Stimulated activated CD8-positive, alpha-beta memory T cell treated with anti-CD3 and anti-CD28 coated beads, Interleukin-7, amount 100 ng/mL, for 4 hours (primary cell): Measurements from ENCODE around the gene DBI.
A peak's percentile ranks its signal among the peaks of the same experiment; 100 is the strongest.

Experiments
- DNase-seq, 2 donors: peaks; one replicate each; pipeline ENCODE4 v3.0.0-alpha.2; 2020; ENCODE audit warnings: low read depth in 2 of 2

Gene DBI

GRCh38 chr2:119366649-119367471, at the start of gene DBI, which contains the start of gene C2orf76:
DBI (plus strand) TSS chr2:119366977; CDS start chr2:119367052, 75 bp downstream.
C2orf76 (minus strand) TSS chr2:119366834; CDS start chr2:119339959, 26,875 bp downstream.
- peak; percentile 82 to 90 for DNase-seq

DNA sequence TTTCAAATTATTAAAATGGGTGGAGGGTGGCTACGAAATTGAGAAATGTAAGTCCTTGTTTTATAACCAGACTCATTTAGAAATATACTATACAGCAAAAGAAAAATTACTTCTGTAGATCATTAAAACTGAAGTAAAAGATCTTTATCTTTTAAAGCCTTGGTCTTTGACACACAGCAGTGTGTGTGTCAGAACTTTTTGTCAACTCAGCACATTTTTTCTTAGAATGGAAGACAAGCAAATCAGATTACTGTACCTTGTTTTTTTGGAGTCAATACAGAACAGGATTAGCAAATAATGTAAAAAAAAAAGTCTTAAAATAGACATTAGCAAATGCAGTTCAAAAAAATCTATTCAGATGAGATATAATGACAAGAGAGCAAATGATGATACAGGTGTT, 49.2 kb upstream of the DBI start:
- no peak for DNase-seq

DNA sequence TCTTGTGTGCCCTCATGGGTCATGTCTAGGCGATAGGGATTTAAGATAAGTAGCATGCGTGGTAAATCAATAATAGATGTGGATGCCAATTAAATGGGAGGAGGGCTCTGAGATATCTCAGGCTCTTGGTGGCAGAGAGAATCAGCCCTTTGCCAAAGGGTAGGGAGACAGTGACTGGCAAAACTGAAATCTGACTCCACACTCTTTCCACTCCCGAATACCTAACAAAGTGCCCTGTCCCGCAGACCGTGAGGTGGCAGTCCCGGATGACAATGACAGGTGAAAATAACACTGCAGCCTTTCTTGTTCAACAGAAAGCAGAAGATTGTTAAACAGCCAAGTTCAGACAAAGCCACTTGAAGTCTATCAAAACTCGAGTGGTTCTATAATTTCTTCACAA, 47.2 kb upstream of the DBI start:
- no peak for DNase-seq

- no peak for DNase-seq
These were observed 43.3 kb upstream of the DBI start for GRCh38 chr2:119323459-119323858.

GRCh38 chr2:119324685-119325270, 42.0 kb upstream of the DBI start:
- DNase-seq = no peak

- DNase-seq = no peak
These were observed 39.8 kb upstream of the DBI start for GRCh38 chr2:119326938-119327337.

GRCh38 chr2:119327431-119327830, 39.3 kb upstream of the DBI start:
- no peak for DNase-seq

GRCh38 chr2:119332953-119333352, 33.8 kb upstream of the DBI start:
- no peak for DNase-seq

- DNase-seq = no peak
These were observed 33.4 kb upstream of the DBI start for GRCh38 chr2:119333360-119333759.

DNA sequence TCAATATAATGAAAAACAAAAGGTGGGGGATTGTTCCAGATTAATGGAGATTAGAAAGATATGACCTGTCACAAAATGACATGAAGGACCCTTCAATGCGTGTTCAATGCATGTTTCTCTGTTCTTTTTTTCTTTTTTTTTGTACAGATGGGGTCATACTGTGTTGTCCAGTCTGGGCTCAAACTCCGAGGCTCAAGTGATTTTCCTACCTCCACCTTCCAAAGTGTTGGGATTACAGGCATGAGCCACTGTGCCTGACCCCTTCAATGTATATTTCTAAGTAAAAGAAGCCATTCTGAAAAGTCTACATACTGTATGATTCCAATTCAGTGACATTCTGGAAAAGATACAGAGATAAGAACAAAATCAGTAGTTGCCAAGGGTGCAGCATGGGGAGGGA, 32.9 kb upstream of the DBI start:
- no peak for DNase-seq

DNA sequence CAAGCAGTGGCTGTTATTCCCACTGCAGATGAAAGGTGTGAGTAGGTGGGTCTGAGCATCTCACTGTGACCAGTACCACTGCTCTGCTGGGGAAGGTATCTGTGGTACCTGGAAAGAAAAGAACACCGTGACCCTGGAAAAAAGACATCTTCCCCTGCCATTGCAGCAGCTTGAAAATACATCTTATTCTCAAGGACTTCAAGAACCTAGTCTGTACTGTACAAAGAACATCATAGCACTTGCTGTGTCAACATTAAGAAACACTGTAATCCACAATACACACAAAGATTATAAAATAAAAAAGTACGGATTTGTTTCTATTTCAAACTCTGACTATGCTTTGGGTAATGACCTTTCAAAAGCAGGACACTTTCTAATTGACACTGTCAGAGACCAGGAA, 29.0 kb upstream of the DBI start:
- DNase-seq = no peak

DNA sequence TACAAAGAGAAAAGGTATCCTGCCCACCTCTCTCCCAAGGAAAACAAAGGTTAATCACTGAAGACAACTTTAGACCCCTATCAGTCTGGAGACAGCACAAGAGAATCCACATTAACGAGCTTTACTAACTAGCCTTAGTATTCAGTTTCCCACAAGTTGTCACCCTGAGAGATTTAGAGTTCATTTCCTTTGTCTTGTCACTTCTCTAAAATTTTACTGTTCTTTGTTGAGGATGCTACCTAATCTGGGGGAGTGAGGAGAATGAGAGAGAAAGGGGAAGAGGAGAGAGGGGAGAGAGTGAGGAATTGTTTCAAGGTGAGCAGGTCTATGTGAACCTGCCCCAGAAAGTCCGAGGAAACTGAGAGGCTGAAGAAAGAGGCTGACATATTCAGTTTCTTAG, 28.5 kb upstream of the DBI start:
- no peak for DNase-seq

DNA sequence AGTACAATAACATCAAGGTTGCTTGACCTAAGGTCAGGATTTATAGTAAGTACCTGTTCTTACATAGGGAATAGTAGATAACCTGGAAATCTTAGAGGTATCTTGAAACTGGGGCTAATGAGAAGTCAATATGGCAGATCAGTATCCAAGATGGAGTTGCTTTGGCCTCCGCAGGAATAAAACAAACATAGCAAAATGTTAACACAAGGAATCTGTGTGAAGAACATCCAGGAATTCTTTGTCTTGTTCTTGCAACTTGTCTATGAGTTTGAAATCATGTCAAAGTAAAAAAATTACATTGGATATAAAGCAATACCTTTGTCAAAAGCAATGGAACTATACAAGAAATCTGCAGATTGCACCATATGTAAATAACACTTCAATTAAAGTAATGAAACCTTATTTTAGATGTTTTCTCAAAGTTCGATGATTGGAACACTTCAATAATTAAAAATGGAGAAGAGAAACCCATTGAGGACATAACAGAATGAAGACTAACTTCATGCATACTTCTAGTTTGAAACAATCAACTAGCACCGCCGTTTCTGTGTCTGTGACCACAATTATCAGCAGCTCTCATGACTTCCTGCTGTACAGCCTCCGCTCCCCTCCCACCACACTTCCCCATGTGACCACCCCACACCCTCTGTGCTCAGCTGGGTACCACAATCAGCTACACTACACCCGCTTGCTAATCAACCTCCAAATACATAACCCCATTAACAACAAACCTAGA, 27.8 kb upstream of the DBI start:
- DNase-seq = peak; percentile 33 to 44

- no peak for DNase-seq
These were observed 27.2 kb upstream of the DBI start for GRCh38 chr2:119339562-119339923.

- DNase-seq = no peak
These were observed 25.1 kb upstream of the DBI start for GRCh38 chr2:119341684-119342083.

GRCh38 chr2:119349289-119349688, 17.5 kb upstream of the DBI start:
- DNase-seq = no peak

- no peak for DNase-seq
These were observed 16.3 kb upstream of the DBI start for GRCh38 chr2:119350311-119350998.

GRCh38 chr2:119352357-119352756, 14.4 kb upstream of the DBI start:
- no peak for DNase-seq

DNA sequence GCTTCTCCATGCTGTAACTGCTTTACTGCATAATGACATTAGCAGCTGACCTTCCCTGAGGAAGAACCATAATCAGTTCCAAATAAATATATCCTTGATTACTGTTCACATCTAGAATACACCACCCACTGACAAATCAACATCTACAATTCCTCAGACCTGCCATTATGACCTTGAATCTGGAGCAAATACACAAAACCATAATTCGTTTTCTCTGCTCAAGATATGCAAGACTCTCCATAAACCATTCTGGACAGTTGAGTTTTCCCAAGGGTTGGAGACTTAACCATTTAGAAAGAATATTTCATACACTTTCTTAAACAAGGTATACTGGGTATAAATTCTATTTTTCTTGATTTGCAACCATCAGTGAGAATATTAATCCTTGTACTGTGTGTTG, 11.9 kb upstream of the DBI start:
- DNase-seq = no peak

GRCh38 chr2:119359774-119360173, 7.0 kb upstream of the DBI start:
- DNase-seq = no peak

DNA sequence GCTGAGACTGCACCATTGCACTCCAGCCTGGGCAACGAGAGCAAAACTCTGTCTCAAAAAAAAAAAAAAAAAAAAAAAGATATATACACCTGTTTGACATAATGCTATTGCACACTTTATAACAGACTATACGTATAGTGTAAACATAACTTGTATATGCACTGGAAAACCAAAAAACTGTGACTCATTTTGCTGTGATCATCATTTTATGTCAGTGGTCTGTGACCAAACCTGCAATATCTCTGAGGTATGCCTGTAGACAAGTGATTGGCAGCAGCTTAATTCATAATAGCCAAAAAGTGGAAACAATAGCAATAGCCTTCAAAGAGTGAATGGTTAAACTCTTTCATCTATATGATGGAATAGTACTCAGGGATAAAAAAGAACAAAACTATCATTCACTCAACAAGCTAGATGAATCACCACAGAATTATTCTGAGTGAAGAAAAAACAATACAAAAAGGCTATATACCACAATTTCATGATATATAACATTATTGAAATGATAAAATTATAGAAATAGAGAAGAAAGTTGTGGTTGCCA, 6.3 kb upstream of the DBI start:
- no peak for DNase-seq

GRCh38 chr2:119364798-119365197, 2.0 kb upstream of the DBI start:
- DNase-seq = no peak
